IPS-18a (cell line): Measurements from ENCODE around the gene CELSR1.
"Not testable (repeated sequence)": the region's sequence is repeated elsewhere in the genome, so short reads cannot be mapped to it uniquely, and the experiment has no call there.

Experiments used
- H3K27ac ChIP-seq: one replicate; pipeline ENCODE4 v1.5.1; 2013; ENCODE audit warnings: low read length
- H3K27me3 ChIP-seq: one replicate; pipeline ENCODE4 v1.6.1; 2013; ENCODE audit warnings: mild to moderate bottlenecking, low read length; ENCODE audit not compliant: control insufficient read depth, insufficient read depth
- H3K36me3 ChIP-seq: one replicate; pipeline ENCODE4 v1.6.1; 2013; ENCODE audit warnings: low read depth, low read length; ENCODE audit not compliant: control insufficient read depth
- H3K4me1 ChIP-seq: one replicate; pipeline ENCODE4 v1.6.1; 2013; ENCODE audit warnings: low read depth, low read length; ENCODE audit not compliant: control insufficient read depth
- H3K4me3 ChIP-seq: one replicate; pipeline ENCODE4 v1.5.1; 2013; ENCODE audit warnings: low read length
- H3K9ac ChIP-seq: one replicate; pipeline ENCODE4 v1.6.1; 2013; ENCODE audit warnings: mild to moderate bottlenecking, low read length, moderate library complexity
- H3K9me3 ChIP-seq: one replicate; pipeline ENCODE4 v1.6.1; 2013; ENCODE audit warnings: low read depth, low read length; ENCODE audit not compliant: control insufficient read depth

Gene CELSR1

GRCh38 chr22:46519377-46519776, 18.0 kb downstream of the CELSR1 start:
- peaks cover 19% of the 10 kb centered on the region for H3K4me1 ChIP-seq
- H3K27ac ChIP-seq = no peak overlapping the region

DNA sequence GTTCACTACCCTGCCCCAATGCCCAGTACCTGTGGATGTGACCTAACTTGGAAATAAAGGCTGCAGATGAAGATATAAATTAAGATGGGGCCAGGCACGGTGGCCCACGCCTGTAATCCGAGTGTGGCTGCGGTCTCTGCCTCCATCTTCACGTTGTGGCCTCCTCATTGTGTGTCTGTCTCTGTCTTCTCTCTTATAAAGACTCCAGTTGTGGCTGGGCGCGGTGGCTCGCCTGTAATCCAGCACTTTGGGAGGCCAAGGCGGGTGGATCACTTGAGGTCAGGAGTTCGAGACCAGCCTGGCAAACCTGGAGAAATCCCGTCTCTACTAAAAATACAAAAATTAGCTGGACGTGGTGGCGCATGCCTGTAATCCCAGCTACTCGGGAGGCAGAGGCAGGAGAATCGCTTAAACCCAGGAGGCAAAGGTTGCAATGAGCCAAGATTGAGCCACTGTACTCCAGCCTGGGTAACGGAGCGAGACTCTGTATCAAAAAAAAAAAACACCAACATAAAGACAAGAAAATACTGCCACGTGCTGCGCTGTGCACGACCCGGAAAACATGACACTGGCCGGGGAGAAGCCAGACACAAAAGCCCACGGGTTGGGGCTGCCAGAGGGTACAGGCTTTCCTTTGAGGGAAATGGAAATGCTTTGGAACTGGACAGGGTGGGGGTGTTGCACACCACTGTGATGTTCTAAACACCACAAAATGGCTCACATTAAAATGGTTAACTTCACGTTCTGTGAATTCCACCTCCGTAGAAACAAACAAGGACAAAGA, 18.7 kb downstream of the CELSR1 start:
- H3K4me1 ChIP-seq = peaks cover 20% of the 10 kb centered on the region
- H3K9ac ChIP-seq = no peak overlapping the region
- no peaks in the 10 kb centered on the region for H3K9me3 ChIP-seq
- H3K27ac ChIP-seq = no peak overlapping the region
- no peak overlapping the region for H3K4me3 ChIP-seq
- no peaks in the 10 kb centered on the region for H3K36me3 ChIP-seq
- H3K27me3 ChIP-seq = peaks cover 9% of the 10 kb centered on the region

More at GRCh38 chr22:46519377-46519776, 18.0 kb downstream of the CELSR1 start:
- Histone ChIP-seq H3K9me3 (no peaks in the 10 kb centered on the region), H3K4me3 (no peak overlapping the region), H3K9ac (no peak overlapping the region), H3K27me3 (peaks cover 12% of the 10 kb centered on the region), H3K36me3 (no peaks in the 10 kb centered on the region)

GRCh38 chr22:46518038-46518437, 19.4 kb downstream of the CELSR1 start:
- Histone ChIP-seq H3K4me3 (no peak overlapping the region), H3K4me1 (peaks cover 20% of the 10 kb centered on the region), H3K27me3 (peaks cover 9% of the 10 kb centered on the region)

GRCh38 chr22:46517255-46517761, 20.1 kb downstream of the CELSR1 start:
- Histone ChIP-seq H3K9me3 (no peaks in the 10 kb centered on the region), H3K36me3 (no peaks in the 10 kb centered on the region), H3K4me1 (peaks cover 13% of the 10 kb centered on the region), H3K9ac (no peak overlapping the region), H3K4me3 (no peak overlapping the region), H3K27ac (no peak overlapping the region), H3K27me3 (peaks cover 6% of the 10 kb centered on the region)

More at GRCh38 chr22:46518038-46518437, 19.4 kb downstream of the CELSR1 start:
- Histone ChIP-seq H3K36me3 (no peaks in the 10 kb centered on the region), H3K9ac (no peak overlapping the region), H3K9me3 (no peaks in the 10 kb centered on the region), H3K27ac (no peak overlapping the region)

- Histone ChIP-seq H3K4me3 (no peak overlapping the region), H3K4me1 (peaks cover 12% of the 10 kb centered on the region), H3K9me3 (no peaks in the 10 kb centered on the region), H3K27me3 (no peaks in the 10 kb centered on the region), H3K9ac (no peak overlapping the region), H3K27ac (no peak overlapping the region), H3K36me3 (no peaks in the 10 kb centered on the region)
These were observed 20.8 kb downstream of the CELSR1 start for GRCh38 chr22:46516638-46517037.

DNA sequence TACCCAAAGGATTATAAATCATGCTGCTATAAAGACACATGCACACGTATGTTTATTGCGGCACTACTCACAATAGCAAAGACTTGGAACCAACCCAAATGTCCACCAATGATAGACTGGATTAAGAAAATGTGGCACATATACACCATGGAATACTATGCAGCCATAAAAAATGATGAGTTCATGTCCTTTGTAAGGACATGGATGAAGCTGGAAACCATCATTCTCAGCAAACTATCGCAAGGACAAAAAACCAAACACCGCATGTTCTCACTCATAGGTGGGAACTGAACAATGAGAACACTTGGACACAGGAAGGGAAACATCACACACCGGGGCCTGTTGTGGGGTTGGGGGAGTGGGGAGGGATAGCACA, 21.3 kb downstream of the CELSR1 start:
- not testable (repeated sequence) for H3K9ac ChIP-seq, H3K9me3 ChIP-seq, H3K27me3 ChIP-seq, H3K36me3 ChIP-seq, H3K27ac ChIP-seq, H3K4me3 ChIP-seq
- H3K4me1 ChIP-seq = peaks cover 12% of the 10 kb centered on the region

- H3K27me3 ChIP-seq = no peaks in the 10 kb centered on the region
- H3K4me3 ChIP-seq = no peak overlapping the region
- H3K36me3 ChIP-seq = no peaks in the 10 kb centered on the region
- H3K9me3 ChIP-seq = no peaks in the 10 kb centered on the region
- H3K27ac ChIP-seq = no peak overlapping the region
- H3K4me1 ChIP-seq = peaks cover 14% of the 10 kb centered on the region
- no peak overlapping the region for H3K9ac ChIP-seq
These were observed 22.0 kb downstream of the CELSR1 start for GRCh38 chr22:46515208-46516111.

DNA sequence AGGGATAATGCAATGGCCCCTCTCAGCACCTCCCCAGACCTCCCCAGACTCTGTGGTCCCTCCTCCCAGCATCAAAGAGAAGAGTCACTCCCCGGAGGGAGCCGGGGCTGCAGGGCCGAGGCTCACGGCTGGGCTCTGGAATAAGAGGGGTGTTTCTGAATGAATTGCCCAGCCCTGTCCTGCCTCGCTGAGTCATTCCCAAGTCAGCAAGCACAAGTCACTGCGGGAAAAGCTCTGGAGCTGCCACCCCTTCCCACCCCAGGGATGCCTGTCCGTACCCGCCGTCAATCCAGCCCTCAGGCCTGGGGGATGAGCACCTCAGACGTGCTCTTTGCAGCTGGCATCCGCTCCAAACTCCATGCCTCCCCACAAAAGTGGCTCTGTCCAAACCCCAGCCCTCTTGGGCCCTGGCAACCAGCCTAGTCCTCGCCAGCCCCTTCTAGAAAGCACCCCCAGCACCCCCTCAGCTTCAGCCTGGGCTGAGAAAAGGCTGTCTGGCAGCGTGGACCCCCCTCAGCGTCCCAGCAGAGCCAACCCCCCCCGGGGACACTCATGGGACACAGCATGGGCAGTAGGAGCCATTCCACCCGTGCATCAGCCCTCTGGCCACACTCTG, 22.7 kb downstream of the CELSR1 start:
- H3K27me3 ChIP-seq = no peaks in the 10 kb centered on the region
- H3K36me3 ChIP-seq = no peaks in the 10 kb centered on the region
- H3K4me3 ChIP-seq = no peak overlapping the region
- H3K9ac ChIP-seq = no peak overlapping the region
- H3K4me1 ChIP-seq = peaks cover 21% of the 10 kb centered on the region
- H3K27ac ChIP-seq = no peak overlapping the region
- H3K9me3 ChIP-seq = no peaks in the 10 kb centered on the region

- no peak overlapping the region for H3K27ac ChIP-seq
These were observed 23.4 kb downstream of the CELSR1 start for GRCh38 chr22:46513908-46514550.

DNA sequence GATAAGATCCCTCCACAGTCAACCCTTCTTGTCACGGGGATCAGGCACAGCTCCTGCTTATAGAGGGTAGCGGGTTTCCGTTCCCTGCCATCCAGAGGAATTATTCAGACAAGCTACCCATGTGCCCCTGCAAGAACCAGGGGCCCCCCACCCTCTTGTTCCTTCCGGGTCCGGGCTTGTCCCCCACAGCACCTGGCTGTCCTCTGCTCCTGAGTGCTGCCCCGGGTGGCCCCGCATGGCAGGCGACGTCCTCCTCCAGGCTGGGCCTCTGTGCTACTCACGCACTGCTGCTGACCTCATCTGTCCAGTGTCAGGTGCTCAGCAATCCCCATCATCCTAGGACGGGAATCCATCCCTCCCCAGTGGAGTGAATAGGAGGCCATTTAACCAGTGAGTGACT, 24.7 kb downstream of the CELSR1 start:
- H3K36me3 ChIP-seq = no peaks in the 10 kb centered on the region
- no peak overlapping the region for H3K4me3 ChIP-seq
- H3K4me1 ChIP-seq = peaks cover 26% of the 10 kb centered on the region
- H3K9me3 ChIP-seq = no peaks in the 10 kb centered on the region
- H3K9ac ChIP-seq = no peak overlapping the region
- no peaks in the 10 kb centered on the region for H3K27me3 ChIP-seq
- H3K27ac ChIP-seq = no peak overlapping the region

More at GRCh38 chr22:46513908-46514550, 23.4 kb downstream of the CELSR1 start:
- no peaks in the 10 kb centered on the region for H3K27me3 ChIP-seq
- no peak overlapping the region for H3K9ac ChIP-seq
- H3K9me3 ChIP-seq = no peaks in the 10 kb centered on the region
- H3K4me3 ChIP-seq = no peak overlapping the region
- peaks cover 23% of the 10 kb centered on the region for H3K4me1 ChIP-seq
- H3K36me3 ChIP-seq = no peaks in the 10 kb centered on the region

DNA sequence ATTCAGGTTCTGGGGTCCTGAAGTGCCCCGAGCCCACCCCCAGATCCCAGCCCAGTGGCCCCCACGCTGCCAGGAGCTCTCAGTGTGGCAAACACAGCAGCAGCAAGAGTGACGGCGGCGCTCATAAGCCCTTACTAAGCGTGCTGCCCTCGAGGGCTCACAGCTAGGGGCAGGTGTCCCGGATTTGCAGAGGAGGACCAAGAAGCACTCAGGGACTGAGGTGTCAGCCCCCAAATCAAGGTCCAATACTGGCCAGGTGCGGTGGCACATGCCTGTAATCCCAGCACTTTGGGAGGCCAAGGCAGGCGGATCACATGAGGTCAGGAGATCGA, 25.4 kb downstream of the CELSR1 start:
- H3K27me3 ChIP-seq = no peaks in the 10 kb centered on the region
- no peak overlapping the region for H3K4me3 ChIP-seq
- H3K9me3 ChIP-seq = no peaks in the 10 kb centered on the region
- H3K27ac ChIP-seq = no peak overlapping the region
- peaks cover 26% of the 10 kb centered on the region for H3K4me1 ChIP-seq
- no peaks in the 10 kb centered on the region for H3K36me3 ChIP-seq
- H3K9ac ChIP-seq = no peak overlapping the region
